IMR-90 (cell line): Measurements from ENCODE around the gene EEF2K. TPM values are rescaled to one million over a fixed set of nuclear protein-coding genes. Genes with fewer than 3 reads are reported as not detected.

Experiments
- ATAC-seq: fragments of 200-7000 bp; cut with Tn5 transposase; 2 replicates; pipeline ENCODE4 v1.9.1; 2020; ENCODE audit warnings: low read depth, mild to moderate bottlenecking, moderate library complexity
- Bru-seq: library from RNA; stranded (reverse); fragments of 400-500 nt; gene quantifications from one replicate; lab custom pipeline; 2021; lab: Mats Ljungman, UMichigan
- BruChase-seq, 2 experiments: library from RNA; stranded (reverse); fragments of 400-500 nt; gene quantifications; one replicate each; lab custom pipeline; 2021; lab: Mats Ljungman, UMichigan
- BruUV-seq: library from RNA; stranded (reverse); fragments of 400-500 nt; replicated peaks from 2 replicates; lab custom pipeline; 2021; lab: Mats Ljungman, UMichigan
- CTCF ChIA-PET: fragments of 300-600 bp; formaldehyde crosslinking; extraction: SDS; loops from one replicate; lab custom pipeline; 2021; ENCODE audit warnings: antibody characterized with exemption; lab: Yijun Ruan, JAX
- POLR2A ChIA-PET: fragments of 300-600 bp; sonication (Branson Sonifier 250); formaldehyde crosslinking; loops from one replicate; lab custom pipeline; 2022; ENCODE audit warnings: antibody characterized with exemption; ENCODE audit not compliant: unreplicated experiment; lab: Charles Lee
- DNase-seq: peaks from one replicate; pipeline ENCODE4 v3.0.0; 2013
- H2AFZ ChIP-seq: replicated peaks from 2 replicates; pipeline ENCODE3; 2013; ENCODE audit warnings: low read length, mild to moderate bottlenecking; ENCODE audit not compliant: poor library complexity
- H2AK5ac ChIP-seq: 2 replicates; pipeline ENCODE4 v1.6.1; 2013; ENCODE audit warnings: low read depth, low read length, inconsistent platforms
- H2AK9ac ChIP-seq: replicated peaks from 2 replicates; pipeline ENCODE3; 2013; ENCODE audit warnings: mild to moderate bottlenecking, low read depth, low read length, moderate library complexity; ENCODE audit not compliant: poor library complexity
- H2BK120ac ChIP-seq: 2 replicates; pipeline ENCODE4 v1.6.1; 2013; ENCODE audit warnings: low read depth, low read length, inconsistent platforms
- H2BK15ac ChIP-seq: 3 replicates; pipeline ENCODE4 v1.6.1; 2013; ENCODE audit warnings: low read depth, low read length, inconsistent platforms
- H2BK20ac ChIP-seq: 2 replicates; pipeline ENCODE4 v1.6.1; 2013; ENCODE audit warnings: low read depth, mild to moderate bottlenecking, inconsistent platforms, low read length, moderate library complexity
- H2BK5ac ChIP-seq: 2 replicates; pipeline ENCODE4 v1.6.1; 2013; ENCODE audit warnings: mild to moderate bottlenecking, low read depth, low read length, inconsistent platforms; ENCODE audit not compliant: poor library complexity, severe bottlenecking
- H3K14ac ChIP-seq: replicated peaks from 2 replicates; pipeline ENCODE4 v1.6.1; 2013; ENCODE audit warnings: low read depth, low read length, inconsistent platforms
- H3K18ac ChIP-seq: 2 replicates; pipeline ENCODE4 v1.6.1; 2013; ENCODE audit warnings: low read depth, low read length, control low read depth
- H3K23ac ChIP-seq: 2 replicates; pipeline ENCODE4 v1.6.1; 2013; ENCODE audit warnings: low read depth, low read length, inconsistent platforms
- H3K27ac ChIP-seq: 2 replicates; pipeline ENCODE4 v1.5.1; 2013; ENCODE audit warnings: mild to moderate bottlenecking, control low read depth, low read length; ENCODE audit not compliant: insufficient read depth
- H3K27me3 ChIP-seq: 2 replicates; pipeline ENCODE4 v1.6.1; 2013; ENCODE audit warnings: low read length; ENCODE audit not compliant: control insufficient read depth, insufficient read depth
- H3K36me3 ChIP-seq: 2 replicates; pipeline ENCODE4 v1.6.1; 2013; ENCODE audit warnings: low read length, mixed read lengths; ENCODE audit not compliant: control insufficient read depth, insufficient read depth
- H3K4ac ChIP-seq: 2 replicates; pipeline ENCODE4 v1.6.1; 2013; ENCODE audit warnings: low read depth, low read length, inconsistent platforms
- H3K4me1 ChIP-seq: 2 replicates; pipeline ENCODE4 v1.6.1; 2013; ENCODE audit warnings: low read length, mixed read lengths; ENCODE audit not compliant: control insufficient read depth, insufficient read depth
- H3K4me2 ChIP-seq: 2 replicates; pipeline ENCODE4 v1.6.1; 2013; ENCODE audit warnings: low read depth, mild to moderate bottlenecking, control low read depth, low read length, moderate library complexity
- H3K4me3 ChIP-seq: 2 replicates; pipeline ENCODE4 v1.5.1; 2013; ENCODE audit warnings: low read depth, mild to moderate bottlenecking, control low read depth, low read length, moderate library complexity; ENCODE audit not compliant: insufficient read depth
- H3K56ac ChIP-seq: 2 replicates; pipeline ENCODE4 v1.6.1; 2013; ENCODE audit warnings: low read length, inconsistent platforms; ENCODE audit not compliant: insufficient read depth; ENCODE audit errors: extremely low read depth
- H3K79me1 ChIP-seq, 2 experiments: 2 replicates each; pipeline ENCODE4 v1.6.1; 2013; ENCODE audit warnings: low read length in 2 of 2, inconsistent platforms in 1 of 2, low read depth in 1 of 2
- H3K9ac ChIP-seq: 2 replicates; pipeline ENCODE4 v1.6.1; 2013; ENCODE audit warnings: low read depth, low read length, control low read depth
- H3K9me1 ChIP-seq: 2 replicates; pipeline ENCODE4 v1.6.1; 2013; ENCODE audit warnings: low read length, inconsistent platforms; ENCODE audit not compliant: insufficient read depth
- H3K9me3 ChIP-seq: 2 replicates; pipeline ENCODE4 v1.6.1; 2013; ENCODE audit warnings: low read length; ENCODE audit not compliant: control insufficient read depth, insufficient read depth
- H4K20me1 ChIP-seq: 2 replicates; pipeline ENCODE4 v1.6.1; 2013; ENCODE audit warnings: low read length, inconsistent platforms; ENCODE audit not compliant: insufficient read depth
- H4K5ac ChIP-seq: 2 replicates; pipeline ENCODE4 v1.6.1; 2013; ENCODE audit warnings: mild to moderate bottlenecking, low read depth, low read length, control low read depth
- H4K8ac ChIP-seq, 2 experiments: 2 replicates each; pipeline ENCODE4 v1.6.1; 2013; ENCODE audit warnings: low read depth in 2 of 2, low read length in 2 of 2, control low read depth in 1 of 2, inconsistent platforms in 1 of 2
- H4K91ac ChIP-seq: 2 replicates; pipeline ENCODE4 v1.6.1; 2013; ENCODE audit warnings: low read depth, low read length, inconsistent platforms; ENCODE audit not compliant: insufficient read depth
- CEBPB ChIP-seq: IDR thresholded peaks from 2 replicates; pipeline ENCODE4 v1.6.1; 2012; ENCODE audit warnings: low read depth, low read length, improper control_type of control experiment
- CHD1 ChIP-seq: IDR thresholded peaks from 2 replicates; pipeline ENCODE4 v1.6.1; 2012; ENCODE audit warnings: low read depth, low read length, improper control_type of control experiment
- FOS ChIP-seq: fragments of 150-350 bp; IDR thresholded peaks from 2 replicates; pipeline ENCODE4 v1.6.1; 2016; ENCODE audit warnings: low read depth, low read length
- MAZ ChIP-seq: IDR thresholded peaks from 2 replicates; pipeline ENCODE4 v1.6.1; 2012; ENCODE audit warnings: low read depth, mild to moderate bottlenecking, low read length, improper control_type of control experiment, moderate library complexity, borderline replicate concordance
- MXI1 ChIP-seq: IDR thresholded peaks from 2 replicates; pipeline ENCODE4 v1.6.1; 2012; ENCODE audit warnings: low read depth, mild to moderate bottlenecking, low read length, moderate library complexity, borderline replicate concordance
- NFE2L2 ChIP-seq: fragments of 150-350 bp; IDR thresholded peaks from 2 replicates; pipeline ENCODE4 v1.6.1; 2016; ENCODE audit warnings: low read depth, mild to moderate bottlenecking, low read length
- POLR2A ChIP-seq: IDR thresholded peaks from 2 replicates; pipeline ENCODE4 v1.6.1; 2012; ENCODE audit warnings: mild to moderate bottlenecking, low read depth, low read length
- RAD21 ChIP-seq: IDR thresholded peaks from 2 replicates; pipeline ENCODE4 v1.6.1; 2012; ENCODE audit warnings: low read length, improper control_type of control experiment
- RFX5 ChIP-seq: IDR thresholded peaks from 2 replicates; pipeline ENCODE4 v1.8.0; 2012; ENCODE audit warnings: low read depth, mild to moderate bottlenecking, low read length, moderate library complexity
- SMC3 ChIP-seq: fragments of 150-350 bp; IDR thresholded peaks from 2 replicates; pipeline ENCODE4 v1.6.1; 2016; ENCODE audit warnings: low read depth, mild to moderate bottlenecking, antibody characterized with exemption, low read length, moderate library complexity
- USF2 ChIP-seq: fragments of 150-350 bp; IDR thresholded peaks from 2 replicates; pipeline ENCODE4 v1.6.1; 2017; ENCODE audit warnings: mild to moderate bottlenecking, antibody characterized with exemption, low read length, low read depth
- WGBS, 2 experiments: methylation state at CpG; one replicate each; pipeline versions ENCODE4 v1.1.5 to v1.1.7; 2013; ENCODE audit warnings: missing lambda C conversion rate in 2 of 2; ENCODE audit not compliant: insufficient read length in 1 of 2; ENCODE audit errors: extremely low coverage in 2 of 2; 5-methylcytosine and 5-hydroxymethylcytosine counted together
- dilution Hi-C: fragments of 300-500 bp; cut with HindIII; formaldehyde crosslinking; loops from one replicate; pipeline ENCODE4 v1.14.3; 2018; ENCODE audit warnings: low sequenced_read_pairs; ENCODE audit not compliant: unreplicated experiment
- in situ Hi-C: fragments of 300-500 bp; cut with MboI; formaldehyde crosslinking; loops from 3 replicates; pipeline ENCODE4 v1.14.3; 2019; ENCODE audit warnings: low sequenced_read_pairs, inconsistent platforms, mixed read lengths
- intact Hi-C: fragments of 100-400 bp; cut with micrococcal nuclease; formaldehyde crosslinking; loops from 2 replicates; pipeline ENCODE4 v1.10.0; 2022
- long read RNA-seq: library from polyadenylated mRNA; unstranded; transcript quantifications from one replicate; pipeline ENCODE4 v2.0.0, GENCODE V29; 2021; ENCODE audit not compliant: unreplicated experiment
- polyA plus RNA-seq, 3 experiments: library from polyadenylated mRNA; depleted of rRNA; stranded (reverse); fragments of >200 nt; gene quantifications; 2 replicates each; pipeline ENCODE4 v1.2.3, GENCODE V29; 2012; ENCODE audit warnings: low replicate concordance in 1 of 3
- total RNA-seq: library from RNA; depleted of rRNA; stranded (reverse); fragments of >200 nt; gene quantifications from 2 replicates; pipeline ENCODE4 v1.2.3, GENCODE V29; 2012; rRNA removed
- TF ChIP-seq, protein P1 (sequence below): fragments of 150-350 bp; IDR thresholded peaks from 2 replicates; pipeline ENCODE4 v1.6.1; 2016; ENCODE audit warnings: low read depth, mild to moderate bottlenecking, low read length, moderate library complexity, borderline replicate concordance

EEF2K gene
- 9.7 and 10.3 TPM in 2 replicates for total RNA-seq
- 16.5 and 19.1 TPM in 2 replicates for polyA plus RNA-seq (2012; rRNA removed)
- polyA plus RNA-seq (2012; cell fraction: cytosol; rRNA removed) = 6.2 and 9.4 TPM in 2 replicates
- polyA plus RNA-seq (2012; cell fraction: nucleus; rRNA removed; ENCODE audit: low replicate concordance) = 27.4 and 28.6 TPM in 2 replicates
- Bru-seq, nascent RNA = percentile 72 among the genes with signal in this experiment
- BruChase-seq, experiment 1, labeled RNA remaining after a 6-hour chase = percentile 81 among the genes with signal in this experiment
- BruChase-seq, experiment 2, labeled RNA remaining after a 2-hour chase = percentile 73 among the genes with signal in this experiment
- long read RNA-seq, full-length matches to known transcripts = 2 of 19 reads
- long read RNA-seq, partial matches to known transcripts = 7 of 19 reads
- long read RNA-seq, other reads (novel, unspliced or antisense) = 10 of 19 reads

DNA sequence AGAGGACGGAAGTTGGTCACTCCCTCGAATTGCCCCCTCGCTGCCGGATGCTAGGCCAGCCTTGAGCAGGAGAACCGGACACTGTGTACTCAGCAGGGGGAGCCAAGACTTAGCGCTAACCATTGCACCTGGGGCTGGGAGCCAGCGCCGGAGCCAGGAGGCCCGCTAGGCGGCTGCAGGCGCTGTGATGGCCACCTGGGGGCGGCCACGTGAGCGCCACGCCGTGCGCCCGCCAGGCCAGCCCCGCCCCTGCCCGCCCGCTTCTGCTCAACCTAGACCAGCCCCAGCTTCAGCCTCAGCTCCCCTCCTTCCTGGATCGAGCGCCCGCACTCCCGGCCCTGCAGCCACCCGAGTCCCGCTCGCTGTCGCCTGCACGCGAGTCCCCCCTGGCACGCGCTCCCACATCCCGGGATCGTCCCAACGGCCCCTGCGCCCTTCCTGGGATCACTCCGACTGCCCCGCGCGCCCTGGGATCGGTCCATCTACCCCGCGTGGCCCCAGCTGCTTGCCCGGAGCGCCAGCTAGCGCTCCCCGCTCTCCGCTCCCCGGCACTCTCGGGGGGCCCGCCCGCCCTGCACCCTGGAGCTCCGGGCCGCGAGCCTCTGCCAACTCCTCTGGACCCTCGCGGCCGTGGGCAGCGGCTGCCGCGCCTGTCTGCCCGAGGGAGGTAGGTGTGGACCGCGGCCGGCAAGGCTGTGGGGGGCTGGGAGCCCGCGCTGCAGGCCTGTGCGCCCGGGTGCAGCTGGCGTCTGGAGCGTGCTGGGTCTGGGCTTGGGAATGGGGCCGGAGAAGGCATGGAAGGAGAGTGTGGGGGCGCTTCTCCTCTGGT is at the start of gene EEF2K:
Gene EEF2K (plus strand): TSS at position 266 of the 829 bp plus-strand sequence. CDS start 19,452 bp downstream, outside the sequence.
- dilution Hi-C loops (no loop called here), intact Hi-C loops (loop anchor here (1.0 kb wide), 2 partner anchors 9 to 91 kb away; partner anchors contain the start of gene POLR3E), in situ Hi-C loops (no loop called here)
- Histone ChIP-seq H2AK5ac (peak within 1 kb of the TSS; percentile 9; the same call in 1 of the 2 replicates), H3K18ac (peak within 1 kb of the TSS; percentile 5; the same call in 1 of the 2 replicates), H3K56ac (peak within 1 kb of the TSS; percentile 78), H4K5ac (peak within 1 kb of the TSS; percentile 54), H2BK20ac (peak within 1 kb of the TSS; percentile 48; the same call in 1 of the 2 replicates), H4K20me1 (peaks cover 29% of the 10 kb centered on the region), H2BK120ac (peak within 1 kb of the TSS; percentile 29), H3K9me3 (no peaks in the 10 kb centered on the region), H4K91ac (peak within 1 kb of the TSS; percentile 43), H2BK5ac (peak within 1 kb of the TSS; percentile 63), H3K9ac (peak within 1 kb of the TSS; percentile 73), H4K8ac (peak within 1 kb of the TSS; percentile 78 to 95), H2AK9ac (peak within 1 kb of the TSS; percentile 92), H3K27me3 (no peaks in the 10 kb centered on the region), H3K36me3 (0 out of 2 replicates have a peak, but pooled peaks cover 1% of the 10 kb centered on the region), H3K79me1 (peaks cover 24 to 47% of the 10 kb centered on the region in 2 experiments), H3K4me3 (peak within 1 kb of the TSS; percentile 73), H3K9me1 (peaks cover 6% of the 10 kb centered on the region), H3K23ac (peak within 1 kb of the TSS; percentile 74), H3K4me1 (peaks cover 7% of the 10 kb centered on the region; the same call in 1 of the 2 replicates), H3K4ac (peak within 1 kb of the TSS; percentile 76), H3K14ac (peak within 1 kb of the TSS; percentile 71), H3K27ac (peak within 1 kb of the TSS; percentile 71), H2AFZ (peak within 1 kb of the TSS; percentile 96), H2BK15ac (0 out of 3 replicates have a peak within 1 kb of the TSS, but pooled peaks have one; percentile 12), H3K4me2 (peak within 1 kb of the TSS; percentile 82)
- DNase-seq (peak; percentile 95), ATAC-seq (peak; percentile 93)
- ChIA-PET CTCF (interaction anchor here (0.7 to 2.3 kb wide), 4 partner anchors 15 to 95 kb away, joined by 3 to 7 read pairs (median 3); no protein-coding TSS in a partner anchor), POLR2A (interaction anchor here (0.6 kb wide), 1 partner anchor 14 kb away, joined by 3 read pairs; no protein-coding TSS in a partner anchor)
- WGBS, 2 experiments = 0% methylated on average over 35 of the region's 74 CpGs; no CpG with 5 or more reads in 1 of the 2 experiments
- BruUV-seq = no TSS peak
- TF ChIP-seq USF2 = peak; percentile 86
- no peak for TF ChIP-seq CEBPB
- TF ChIP-seq MAZ = peak; percentile 90; the same call in 1 of the 2 replicates
- TF ChIP-seq, protein P1, sequence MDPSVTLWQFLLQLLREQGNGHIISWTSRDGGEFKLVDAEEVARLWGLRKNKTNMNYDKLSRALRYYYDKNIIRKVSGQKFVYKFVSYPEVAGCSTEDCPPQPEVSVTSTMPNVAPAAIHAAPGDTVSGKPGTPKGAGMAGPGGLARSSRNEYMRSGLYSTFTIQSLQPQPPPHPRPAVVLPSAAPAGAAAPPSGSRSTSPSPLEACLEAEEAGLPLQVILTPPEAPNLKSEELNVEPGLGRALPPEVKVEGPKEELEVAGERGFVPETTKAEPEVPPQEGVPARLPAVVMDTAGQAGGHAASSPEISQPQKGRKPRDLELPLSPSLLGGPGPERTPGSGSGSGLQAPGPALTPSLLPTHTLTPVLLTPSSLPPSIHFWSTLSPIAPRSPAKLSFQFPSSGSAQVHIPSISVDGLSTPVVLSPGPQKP = no peak
- peak; percentile 62; the same call in 1 of the 2 replicates for TF ChIP-seq SMC3
- TF ChIP-seq POLR2A = no peak
- TF ChIP-seq FOS = no peak
- TF ChIP-seq MXI1 = peak; percentile 98
- TF ChIP-seq NFE2L2 = no peak
- TF ChIP-seq RAD21 = peak; percentile 62
- no peak for TF ChIP-seq CHD1
- TF ChIP-seq RFX5 = no peak
